Gastroesophageal sphincter (tissue), 4 donors: Measurements from ENCODE around the gene BANP. TPM values are rescaled to one million over a fixed set of nuclear protein-coding genes. Genes with fewer than 3 reads are reported as not detected.
"Not testable (repeated sequence)": the region's sequence is repeated elsewhere in the genome, so short reads cannot be mapped to it uniquely, and the experiment has no call there.

Source experiments
- ATAC-seq: fragments of 150-250 bp; one replicate; pipeline ENCODE4 v1.9.1; 2016; ENCODE audit warnings: mild to moderate bottlenecking, moderate library complexity
- H3K27ac ChIP-seq, 4 donors: fragments of 200-600 bp; sonication (generic) in 3 of 4; 1 replicate in 3 of 4; 2 replicates in 1 of 4; pipeline ENCODE4 v1.5.1; 2016 to 2019
- H3K27me3 ChIP-seq: fragments of 200-600 bp; sonication (generic); one replicate; pipeline ENCODE4 v1.5.1; 2019
- H3K36me3 ChIP-seq, 2 donors: fragments of 200-600 bp; sonication (generic); one replicate each; pipeline ENCODE4 v1.5.1; 2019; ENCODE audit warnings: control low read depth in 1 of 2
- H3K4me1 ChIP-seq, 3 donors: fragments of 200-600 bp; sonication (generic); 1 replicate in 2 of 3; 2 replicates in 1 of 3; pipeline ENCODE4 v1.5.1; 2016 to 2019; ENCODE audit warnings: control low read depth in 2 of 3
- H3K4me3 ChIP-seq, 2 donors: fragments of 200-600 bp; sonication (generic); one replicate each; pipeline ENCODE4 v1.5.1; 2019; ENCODE audit warnings: mild to moderate bottlenecking in 1 of 2, moderate library complexity in 1 of 2
- H3K9me3 ChIP-seq, 3 donors: fragments of 200-600 bp; sonication (generic); one replicate each; pipeline ENCODE4 v1.5.1; 2017 to 2019; ENCODE audit warnings: control low read depth in 2 of 3
- EP300 ChIP-seq: sonication (generic); formaldehyde crosslinking; IDR thresholded peaks from one replicate; pipeline ENCODE4 v1.6.1; 2017; ENCODE audit warnings: antibody characterized with exemption, mild to moderate bottlenecking
- POLR2A ChIP-seq, 2 donors: fragments of 450-650 bp; IDR thresholded peaks; one replicate each; pipeline ENCODE4 v1.6.1; 2017; ENCODE audit warnings: antibody characterized with exemption in 2 of 2, mild to moderate bottlenecking in 2 of 2, moderate library complexity in 1 of 2
- POLR2AphosphoS5 ChIP-seq: sonication (generic); formaldehyde crosslinking; IDR thresholded peaks from one replicate; pipeline ENCODE4 v1.6.1; 2017; ENCODE audit warnings: antibody characterized with exemption
- WGBS, 2 donors: methylation state at CpG; one replicate each; pipeline ENCODE4 v1.1.5; 2018; ENCODE audit warnings: low coverage in 1 of 2; 5-methylcytosine and 5-hydroxymethylcytosine counted together
- total RNA-seq, 4 donors: library from RNA; depleted of rRNA; stranded (reverse); fragments of >200 nt; gene quantifications; one replicate each; pipeline ENCODE4 v1.1.0, GENCODE V29; 2016
- TF ChIP-seq, protein P1 (sequence below), 4 experiments: fragments of 200-600 bp in 2 of 4; fragments of 450-650 bp in 2 of 4; sonication (generic) in 1 of 4; IDR thresholded peaks; one replicate each; pipeline ENCODE4 v1.5.1; 2017 to 2019; ENCODE audit warnings: antibody characterized with exemption in 4 of 4, mild to moderate bottlenecking in 2 of 4, moderate library complexity in 2 of 4

Gene BANP
- total RNA-seq, 4 donors from 2014 or later = 17.1 to 33.1 (median 24.2) TPM

DNA sequence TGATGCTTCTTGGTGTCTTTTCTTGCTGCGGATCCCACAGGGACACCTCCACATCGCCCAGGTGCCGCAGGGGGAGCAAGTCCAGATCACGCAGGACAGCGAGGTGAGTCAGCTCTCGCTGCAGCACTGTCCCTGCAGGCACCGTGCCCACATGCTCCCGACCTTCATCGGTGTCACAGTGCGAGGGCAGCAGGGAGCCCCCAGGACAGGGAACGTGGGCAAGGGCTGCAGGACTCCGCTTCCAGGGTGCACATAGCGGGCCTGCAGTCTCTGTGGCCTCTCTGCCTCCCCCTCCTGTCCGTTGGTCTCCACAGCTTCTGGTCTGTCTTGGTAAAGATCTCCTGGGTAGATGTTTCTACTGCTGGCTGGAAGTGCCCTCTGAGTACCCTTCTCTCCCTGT lies 84.1 kb downstream of the BANP start:
- no peak for ATAC-seq
- Histone ChIP-seq H3K27me3 (no peaks in the 10 kb centered on the region), H3K4me3 (no peak overlapping the region), H3K4me1 (no peaks in the 10 kb centered on the region), H3K27ac (no peak overlapping the region), H3K9me3 (no peaks in the 10 kb centered on the region), H3K36me3 (peaks cover 0 to 72% of the 10 kb centered on the region in 2 donors)
- 91 to 96% methylated on average over 13 of the region's 14 CpGs for WGBS, 2 donors
- TF ChIP-seq, protein P1, sequence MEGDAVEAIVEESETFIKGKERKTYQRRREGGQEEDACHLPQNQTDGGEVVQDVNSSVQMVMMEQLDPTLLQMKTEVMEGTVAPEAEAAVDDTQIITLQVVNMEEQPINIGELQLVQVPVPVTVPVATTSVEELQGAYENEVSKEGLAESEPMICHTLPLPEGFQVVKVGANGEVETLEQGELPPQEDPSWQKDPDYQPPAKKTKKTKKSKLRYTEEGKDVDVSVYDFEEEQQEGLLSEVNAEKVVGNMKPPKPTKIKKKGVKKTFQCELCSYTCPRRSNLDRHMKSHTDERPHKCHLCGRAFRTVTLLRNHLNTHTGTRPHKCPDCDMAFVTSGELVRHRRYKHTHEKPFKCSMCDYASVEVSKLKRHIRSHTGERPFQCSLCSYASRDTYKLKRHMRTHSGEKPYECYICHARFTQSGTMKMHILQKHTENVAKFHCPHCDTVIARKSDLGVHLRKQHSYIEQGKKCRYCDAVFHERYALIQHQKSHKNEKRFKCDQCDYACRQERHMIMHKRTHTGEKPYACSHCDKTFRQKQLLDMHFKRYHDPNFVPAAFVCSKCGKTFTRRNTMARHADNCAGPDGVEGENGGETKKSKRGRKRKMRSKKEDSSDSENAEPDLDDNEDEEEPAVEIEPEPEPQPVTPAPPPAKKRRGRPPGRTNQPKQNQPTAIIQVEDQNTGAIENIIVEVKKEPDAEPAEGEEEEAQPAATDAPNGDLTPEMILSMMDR (IDR thresholded peaks at IDR 0.05) = no peak
- TF ChIP-seq POLR2AphosphoS5 = no peak
- no peak for TF ChIP-seq POLR2A (IDR thresholded peaks at IDR 0.05)
- no peak for TF ChIP-seq EP300

DNA sequence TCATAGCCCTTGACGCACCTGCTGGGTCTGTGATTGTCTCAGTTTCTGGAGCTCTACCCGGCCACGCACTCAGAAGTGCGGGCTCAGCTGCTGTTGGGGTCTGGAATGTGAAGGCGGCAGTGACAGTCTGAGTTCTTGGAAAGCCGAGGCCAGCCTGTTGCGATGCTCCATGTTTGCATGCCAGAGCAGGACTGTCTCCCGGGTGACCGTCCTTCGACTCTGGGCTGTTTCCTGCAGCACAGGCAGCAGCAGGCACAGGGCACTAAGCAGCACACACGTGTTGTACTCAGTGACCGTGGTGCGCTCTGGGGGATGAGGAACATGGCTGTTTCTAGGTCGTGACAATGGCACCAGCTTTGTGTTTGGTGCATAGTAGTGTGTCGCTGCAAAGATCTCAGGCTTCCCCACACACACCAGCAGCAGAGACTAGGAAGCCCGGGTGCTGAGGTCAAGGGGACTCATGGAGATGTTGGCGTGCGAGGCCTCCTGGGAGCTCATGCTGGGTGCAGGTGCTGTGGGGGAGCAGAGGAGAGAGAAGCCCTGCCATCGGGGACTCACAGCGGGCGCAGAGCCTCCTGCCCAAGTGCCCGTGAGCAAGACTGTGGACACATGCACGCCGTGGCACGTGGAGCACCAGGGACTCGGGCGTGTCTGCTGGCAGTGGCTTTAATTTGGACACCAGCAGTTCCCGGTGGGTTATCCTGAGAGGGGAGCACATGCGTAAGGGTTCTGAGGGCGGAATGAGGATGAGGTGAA lies 84.8 kb downstream of the BANP start:
- not testable (repeated sequence) for H3K27me3 ChIP-seq, H3K4me3 ChIP-seq, H3K9me3 ChIP-seq, H3K27ac ChIP-seq, ATAC-seq, H3K4me1 ChIP-seq
- peaks cover 0 to 79% of the 10 kb centered on the region in 2 donors for H3K36me3 ChIP-seq
- WGBS, 2 donors = 80 to 83% methylated on average over 1 of the region's 30 CpGs

DNA sequence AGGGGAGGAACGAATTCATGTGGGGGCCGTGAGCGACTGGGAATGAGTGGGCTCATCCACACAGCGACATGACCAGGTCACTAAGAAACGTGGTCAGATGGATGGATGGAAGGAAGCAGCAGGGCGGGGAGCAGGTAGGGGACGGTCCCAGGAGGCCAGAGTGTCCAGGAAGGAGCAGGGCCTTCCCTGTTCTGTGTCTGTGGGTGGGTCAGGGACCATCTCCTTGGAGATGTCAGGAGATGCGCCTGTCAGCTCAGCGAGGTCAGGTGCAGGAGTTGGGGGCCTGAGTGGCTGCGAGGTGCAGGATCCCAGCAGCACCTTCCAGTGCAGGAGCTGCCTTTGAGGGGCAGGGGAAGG lies 85.4 kb downstream of the BANP start:
- not testable (repeated sequence) for ATAC-seq, H3K27ac ChIP-seq, H3K9me3 ChIP-seq, H3K4me3 ChIP-seq, H3K4me1 ChIP-seq, H3K27me3 ChIP-seq
- 89 to 100% methylated on average over 3 to 7 of the region's 10 CpGs for WGBS, 2 donors
- peaks cover 0 to 78% of the 10 kb centered on the region in 2 donors for H3K36me3 ChIP-seq

DNA sequence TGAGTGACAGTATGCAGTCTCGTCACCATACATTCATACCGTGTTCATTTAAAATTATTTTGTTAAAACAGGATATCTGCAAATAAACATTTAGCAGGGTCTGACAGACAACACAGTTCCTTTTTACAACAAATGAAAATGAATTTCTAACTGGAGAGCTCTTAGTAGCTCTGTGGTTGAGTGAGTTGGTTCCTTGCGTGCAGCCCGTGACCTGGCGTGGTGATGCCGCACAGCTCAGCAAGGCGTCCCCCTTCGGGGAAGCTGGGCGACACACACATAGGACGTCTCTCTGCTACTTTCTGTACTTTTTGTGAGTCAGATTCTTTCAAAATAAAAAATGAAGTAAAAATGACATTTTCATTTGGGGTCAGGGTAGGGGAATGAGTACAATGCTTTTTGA lies 86.1 kb downstream of the BANP start:
- 88 to 93% methylated on average over 2 to 9 of the region's 10 CpGs for WGBS, 2 donors
- not testable (repeated sequence) for ATAC-seq, H3K27ac ChIP-seq, H3K9me3 ChIP-seq, H3K27me3 ChIP-seq, H3K4me1 ChIP-seq, H3K4me3 ChIP-seq
- peaks cover 0 to 70% of the 10 kb centered on the region in 2 donors for H3K36me3 ChIP-seq

DNA sequence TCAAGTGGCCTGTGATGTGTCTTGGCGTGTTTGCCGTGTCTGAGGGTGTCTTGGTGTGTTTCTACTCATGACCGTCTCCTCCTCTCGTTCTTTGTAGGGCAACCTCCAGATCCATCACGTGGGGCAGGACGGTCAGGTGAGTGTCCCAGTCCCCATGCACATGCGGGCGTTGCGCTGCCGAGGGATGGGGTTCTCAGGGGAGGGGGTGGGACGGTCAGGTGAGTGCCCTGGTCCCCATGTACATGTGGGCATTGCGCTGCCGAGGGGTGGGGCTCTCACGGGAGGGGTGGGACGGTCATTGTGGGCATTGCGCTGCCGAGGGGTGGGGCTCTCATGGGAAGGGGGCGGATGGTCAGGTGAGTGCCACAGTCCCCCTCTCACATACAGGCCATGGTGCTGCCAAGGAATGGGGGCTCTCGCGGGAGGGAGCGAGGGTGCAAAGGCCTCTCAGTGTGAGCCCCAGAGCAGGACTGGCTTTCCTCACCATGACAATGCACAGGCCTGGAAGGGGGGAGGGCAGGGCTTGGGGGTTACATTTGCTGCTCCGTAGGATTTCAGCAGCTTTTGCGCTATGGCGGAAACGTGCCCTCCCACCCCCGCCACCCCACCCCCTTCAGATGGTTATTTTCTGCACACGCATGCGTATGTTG lies 86.8 kb downstream of the BANP start:
- peaks cover 0 to 65% of the 10 kb centered on the region in 2 donors for H3K36me3 ChIP-seq
- not testable (repeated sequence) for H3K27me3 ChIP-seq, H3K9me3 ChIP-seq, H3K4me3 ChIP-seq, H3K4me1 ChIP-seq, ATAC-seq, H3K27ac ChIP-seq
- 67 to 86% methylated on average over 3 to 5 of the region's 28 CpGs for WGBS, 2 donors

DNA sequence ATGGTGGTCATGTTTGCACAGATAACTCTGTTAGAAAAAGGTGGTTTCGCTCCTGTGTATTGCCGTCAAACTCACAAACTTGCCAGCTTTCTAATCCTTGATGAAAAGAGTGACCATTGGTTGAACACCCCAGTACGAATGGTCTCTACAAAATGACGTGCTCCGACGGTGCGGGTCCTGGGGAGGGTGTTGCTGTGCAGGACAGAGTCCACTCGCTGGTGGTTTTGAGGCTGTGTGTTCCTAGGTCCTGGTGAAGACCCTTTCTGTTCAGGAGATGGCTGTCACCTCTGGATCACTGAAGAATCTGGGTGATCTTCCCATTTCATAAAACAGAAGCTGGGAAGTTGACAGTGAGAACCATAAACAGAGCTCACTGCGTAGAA lies 87.3 kb downstream of the BANP start:
- WGBS, 2 donors = 100% methylated on average over 1 of the region's 9 CpGs; no CpG with 5 or more reads in 1 of the 2 donors
- H3K27me3 ChIP-seq, ATAC-seq, H3K4me1 ChIP-seq, H3K27ac ChIP-seq, H3K4me3 ChIP-seq, H3K9me3 ChIP-seq: not testable (repeated sequence)
- peaks cover 0 to 60% of the 10 kb centered on the region in 2 donors for H3K36me3 ChIP-seq

DNA sequence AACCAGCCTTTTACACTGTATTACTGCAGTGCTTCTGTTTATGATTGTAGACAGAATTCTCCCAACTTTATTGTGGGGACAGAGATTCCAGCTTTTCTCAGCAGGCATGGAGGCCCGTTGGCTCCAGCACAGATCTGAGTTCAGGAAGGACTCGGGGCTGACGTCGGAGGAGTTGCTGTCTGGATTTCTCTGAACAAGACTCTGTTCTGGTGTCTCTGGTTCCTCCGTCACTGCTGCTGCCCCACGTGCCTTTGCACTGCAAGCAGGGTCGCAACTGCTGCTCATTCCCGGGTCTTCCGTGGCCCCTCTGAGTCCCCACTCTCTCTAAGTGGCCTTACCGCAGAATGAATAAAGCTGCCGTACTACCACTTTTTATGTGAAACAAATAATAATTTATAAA lies 88.4 kb downstream of the BANP start:
- WGBS, 2 donors = 85 to 92% methylated on average over 5 to 10 of the region's 11 CpGs
- Histone ChIP-seq H3K9me3 (no peaks in the 10 kb centered on the region), H3K4me3 (no peak overlapping the region), H3K36me3 (peaks cover 0 to 58% of the 10 kb centered on the region in 2 donors), H3K4me1 (no peaks in the 10 kb centered on the region), H3K27me3 (no peaks in the 10 kb centered on the region), H3K27ac (no peak overlapping the region)
- ATAC-seq = no peak
- TF ChIP-seq POLR2AphosphoS5 = no peak
- TF ChIP-seq, protein P1 (IDR thresholded peaks at IDR 0.05) = no peak
- no peak for TF ChIP-seq POLR2A (IDR thresholded peaks at IDR 0.05)
- no peak for TF ChIP-seq EP300

DNA sequence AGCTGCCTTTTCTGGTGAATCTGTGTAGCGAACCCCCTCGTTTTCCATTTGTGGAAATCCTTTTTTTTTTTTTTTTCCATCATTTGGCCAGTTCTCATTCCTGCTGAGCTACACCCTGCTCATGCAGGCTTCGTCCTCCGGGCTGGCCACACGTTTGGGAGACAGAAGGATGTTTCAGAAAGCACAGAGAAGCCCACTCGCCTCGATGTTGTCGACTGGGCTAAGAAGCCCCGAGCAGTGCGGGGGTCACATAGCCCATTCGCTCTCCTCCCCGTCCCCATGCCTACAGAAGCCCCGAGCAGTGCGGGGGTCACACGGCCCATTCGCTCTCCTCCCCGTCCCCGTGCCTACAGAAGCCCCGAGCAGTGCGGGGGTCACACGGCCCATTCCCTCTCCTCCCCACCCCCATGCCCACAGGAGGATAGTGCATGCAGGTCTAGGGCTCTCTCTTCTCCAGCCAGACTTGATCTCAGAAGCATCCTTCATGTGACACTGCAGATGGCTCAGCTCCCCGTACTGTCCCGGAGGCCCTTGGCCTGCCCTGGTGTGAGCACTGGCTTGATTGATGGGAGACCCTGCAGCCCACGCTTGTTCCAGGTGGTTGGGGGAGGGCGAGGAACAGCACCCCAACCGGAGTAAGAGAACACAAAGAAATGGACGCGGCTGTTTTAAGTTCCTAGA lies 89.1 kb downstream of the BANP start:
- not testable (repeated sequence) for H3K27ac ChIP-seq, H3K27me3 ChIP-seq, ATAC-seq, H3K4me1 ChIP-seq, H3K4me3 ChIP-seq, H3K9me3 ChIP-seq
- H3K36me3 ChIP-seq = peaks cover 0 to 50% of the 10 kb centered on the region in 2 donors
- WGBS, 2 donors = 76 to 77% methylated on average over 7 to 16 of the region's 28 CpGs

DNA sequence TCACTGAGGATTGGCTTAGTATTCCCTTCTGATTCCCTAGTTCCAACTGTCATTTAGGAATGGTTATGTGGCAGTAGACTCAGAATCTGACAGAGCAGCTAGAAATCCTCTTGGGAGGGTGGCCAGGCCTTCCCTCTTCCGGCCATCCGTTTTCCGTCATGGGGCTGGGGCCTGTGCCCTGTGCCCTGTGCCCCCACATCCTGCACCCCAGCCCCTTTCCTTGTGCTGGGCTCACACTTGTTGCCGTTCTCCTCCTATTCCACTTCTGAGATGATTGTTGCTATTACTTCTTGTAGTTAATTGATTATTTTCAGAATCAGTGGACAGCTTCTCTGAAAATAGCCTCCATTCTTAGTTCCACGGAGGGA lies 89.6 kb downstream of the BANP start:
- H3K4me1 ChIP-seq, H3K9me3 ChIP-seq, H3K27ac ChIP-seq, H3K27me3 ChIP-seq, ATAC-seq, H3K4me3 ChIP-seq: not testable (repeated sequence)
- 73 to 77% methylated on average over 4 to 5 of the region's 5 CpGs for WGBS, 2 donors
- H3K36me3 ChIP-seq = peaks cover 0 to 48% of the 10 kb centered on the region in 2 donors

DNA sequence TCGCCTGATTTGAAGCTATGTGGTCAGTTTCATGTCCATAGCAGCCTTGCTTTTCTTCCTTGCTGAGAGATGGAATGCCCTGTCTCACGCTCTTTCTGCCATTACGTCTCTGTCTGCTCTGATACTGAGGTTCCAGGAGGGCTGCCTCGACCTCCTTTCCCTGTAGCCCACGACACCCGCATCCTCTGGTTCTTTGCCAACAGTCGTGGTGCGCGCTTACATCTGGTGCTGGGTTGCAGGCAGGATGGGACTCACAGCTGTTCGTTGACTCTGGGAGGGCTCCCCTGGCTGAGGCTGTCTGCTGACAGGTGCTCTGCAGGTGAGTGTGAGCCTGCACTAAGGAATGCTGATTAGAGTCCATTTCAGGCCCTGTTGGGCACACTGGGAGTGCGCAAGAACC lies 90.3 kb downstream of the BANP start:
- WGBS, 2 donors = 98% methylated on average over 9 of the region's 11 CpGs; no CpG with 5 or more reads in 1 of the 2 donors

More for the DNA sequence above, 90.3 kb downstream of the BANP start:
- H3K27me3 ChIP-seq, H3K27ac ChIP-seq, ATAC-seq, H3K9me3 ChIP-seq, H3K4me3 ChIP-seq, H3K4me1 ChIP-seq: not testable (repeated sequence)
- H3K36me3 ChIP-seq = peaks cover 0 to 45% of the 10 kb centered on the region in 2 donors
